ENCODE measurements around the gene RAB11FIP3.

RAB11FIP3 gene

DNA sequence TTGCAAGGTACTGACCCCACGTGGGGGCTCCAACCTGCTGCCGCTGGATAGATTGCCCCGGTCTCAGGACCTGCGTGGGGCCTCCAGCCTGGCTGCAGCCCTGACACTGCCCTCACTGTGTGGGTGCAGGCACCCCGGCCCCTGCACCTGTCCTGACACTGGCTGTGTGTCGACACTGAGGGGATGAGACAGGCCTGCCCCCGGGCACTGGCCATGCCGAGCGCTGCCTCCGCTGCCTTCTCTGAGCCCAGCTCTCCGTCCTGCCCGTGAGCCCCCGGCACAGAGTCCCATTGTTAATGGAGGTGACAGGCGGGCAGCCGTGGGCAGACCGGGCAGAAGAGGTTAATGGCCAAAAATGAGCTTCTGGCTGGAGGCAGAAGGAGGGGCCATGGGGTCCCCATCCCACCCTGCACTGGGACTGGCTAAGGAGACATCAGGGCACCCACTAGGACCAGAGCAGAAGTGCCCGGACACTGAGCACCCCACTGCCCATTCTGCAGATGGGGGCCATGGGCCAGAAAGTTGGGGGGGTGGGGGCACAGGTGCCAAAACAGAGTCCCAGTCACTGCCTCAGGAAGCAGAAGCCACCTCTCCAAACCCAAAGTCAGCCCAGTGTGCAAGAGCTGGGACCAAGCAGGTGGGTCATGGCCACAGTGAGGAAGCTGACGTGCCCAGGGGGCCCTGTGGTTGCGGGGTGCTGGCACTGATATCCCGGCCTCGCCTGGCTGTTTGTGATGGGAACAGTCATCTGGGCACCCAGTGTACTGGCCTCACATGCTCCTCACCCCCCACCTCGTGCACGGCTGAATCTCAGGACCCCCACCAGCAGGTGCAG, 132.2 kb downstream of the RAB11FIP3 start:
- DNase-seq: no peak

DNA sequence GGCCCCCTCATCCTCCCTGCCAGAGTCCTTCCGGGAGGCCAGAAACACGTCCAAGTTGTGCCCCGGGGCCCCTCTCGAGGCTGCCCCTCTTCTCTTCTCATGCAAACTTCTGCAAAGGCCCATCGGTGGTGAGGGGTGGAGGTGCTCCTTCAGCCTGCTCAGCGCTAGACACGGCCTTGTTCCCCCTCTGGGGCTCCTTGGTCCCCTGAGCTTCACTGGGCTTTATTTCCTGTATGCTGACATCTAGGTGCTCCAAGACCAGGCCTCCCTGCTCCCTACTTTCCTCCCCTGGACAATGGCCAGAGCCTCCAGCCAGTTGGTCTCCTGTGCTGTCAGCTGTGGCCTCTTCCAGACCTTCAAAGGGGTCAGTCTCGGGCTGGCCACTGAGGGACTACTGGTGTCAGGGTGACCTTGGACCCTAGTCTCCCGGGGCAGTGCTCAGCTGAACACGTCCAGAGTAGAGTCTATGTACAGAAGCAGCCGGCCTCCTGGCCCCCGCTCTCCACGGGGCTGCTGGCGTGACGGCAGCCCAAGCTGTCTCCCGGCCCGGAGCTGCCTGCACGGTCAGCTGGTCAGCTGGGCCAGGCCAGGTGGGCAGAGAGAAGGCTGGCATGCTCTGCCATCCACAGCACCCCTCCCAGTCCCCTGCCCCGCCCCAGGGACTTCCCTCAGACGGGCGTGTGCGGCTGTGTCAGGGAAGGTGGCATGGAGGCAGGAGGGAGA, 133.0 kb downstream of the RAB11FIP3 start:
- no peak for DNase-seq

DNA sequence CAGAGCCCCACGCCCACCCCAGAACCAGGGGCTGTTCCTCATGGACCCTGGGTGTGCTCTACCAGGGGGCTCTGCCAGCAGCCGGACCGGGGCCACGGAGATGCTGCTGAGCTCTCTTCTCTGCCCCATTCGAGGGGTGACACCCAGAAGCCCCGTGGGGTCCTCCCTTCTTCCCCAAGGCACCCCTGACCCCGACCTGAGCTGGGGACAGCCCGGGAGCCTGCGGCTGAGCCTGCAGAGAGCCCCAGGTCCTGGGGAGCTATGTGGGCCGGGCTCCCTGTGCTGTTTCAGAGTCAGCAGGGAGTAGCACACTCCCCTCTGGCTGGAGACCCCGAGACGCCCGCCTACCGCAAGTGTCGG, 133.6 kb downstream of the RAB11FIP3 start:
- DNase-seq: no peak

DNA sequence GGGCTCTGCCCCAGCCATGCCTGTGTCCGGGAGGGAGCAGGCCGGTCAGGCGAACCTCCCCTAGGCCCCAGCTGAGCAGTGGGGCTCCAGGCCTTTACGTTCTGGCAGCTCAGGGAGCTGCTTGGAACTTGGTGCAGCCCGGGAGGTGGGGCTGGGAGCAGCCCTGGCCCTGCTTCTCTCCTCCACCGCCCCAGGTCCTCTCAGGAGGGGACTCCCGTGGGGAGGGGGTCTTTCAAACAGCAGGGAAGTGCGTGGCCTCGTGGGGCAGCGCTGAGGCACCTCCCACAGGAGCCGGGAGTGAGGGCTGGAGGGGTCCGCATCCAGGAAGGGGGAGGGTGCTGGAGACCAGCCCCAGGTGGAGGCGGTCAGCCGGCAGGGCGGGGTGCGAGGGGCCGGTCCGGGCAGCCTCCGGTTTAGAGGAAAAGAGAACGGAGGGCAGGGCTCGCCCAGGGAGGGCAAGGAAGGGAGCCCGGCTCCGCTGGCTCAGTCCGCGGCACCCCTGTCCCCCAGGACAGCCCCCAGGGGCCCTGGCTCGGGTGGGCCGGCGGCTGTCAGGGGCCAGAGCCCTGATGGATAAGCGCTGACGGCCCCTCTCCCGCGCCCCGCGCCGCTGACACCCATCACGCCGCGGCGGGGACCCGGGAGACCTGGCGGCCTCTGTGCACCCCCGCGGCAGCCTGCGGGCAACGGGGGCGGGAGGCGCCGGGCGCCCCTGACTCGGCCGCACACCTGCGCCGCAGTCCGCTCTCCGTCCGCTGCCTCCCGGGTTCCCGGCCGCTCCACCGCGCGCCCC, 134.2 kb downstream of the RAB11FIP3 start:
- DNase-seq: no peak

DNA sequence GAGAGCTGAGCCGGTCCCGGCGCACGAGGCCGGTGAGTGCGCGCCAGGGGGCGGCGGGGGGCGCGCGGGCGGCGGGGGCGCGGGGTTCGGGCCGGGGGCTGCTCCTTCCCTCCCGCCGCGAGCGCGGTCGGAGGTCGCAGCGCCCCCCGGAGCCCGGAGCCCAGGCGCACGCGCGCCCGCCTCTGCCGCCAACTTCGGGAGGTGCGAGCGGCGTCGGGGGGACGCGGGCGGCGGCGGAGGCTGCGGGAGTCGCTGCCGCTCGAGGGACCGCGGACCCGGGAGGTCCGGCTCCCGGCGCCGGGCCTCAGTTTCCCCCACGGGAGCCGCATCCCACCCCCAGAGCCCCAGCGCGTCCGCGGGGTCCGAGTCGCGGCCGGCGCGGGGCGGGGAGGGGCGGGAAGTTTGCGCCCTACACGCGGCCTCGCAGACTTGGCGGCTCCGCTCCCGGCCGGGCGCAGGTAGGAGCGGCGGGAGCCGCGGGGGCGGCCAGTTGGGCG, 134.8 kb downstream of the RAB11FIP3 start, which contains the start of gene PRR35:
PRR35 (plus strand) TSS at position 191 of the 497 bp plus-strand sequence. CDS start 2,901 bp downstream, outside the sequence.
- no peak for DNase-seq

DNA sequence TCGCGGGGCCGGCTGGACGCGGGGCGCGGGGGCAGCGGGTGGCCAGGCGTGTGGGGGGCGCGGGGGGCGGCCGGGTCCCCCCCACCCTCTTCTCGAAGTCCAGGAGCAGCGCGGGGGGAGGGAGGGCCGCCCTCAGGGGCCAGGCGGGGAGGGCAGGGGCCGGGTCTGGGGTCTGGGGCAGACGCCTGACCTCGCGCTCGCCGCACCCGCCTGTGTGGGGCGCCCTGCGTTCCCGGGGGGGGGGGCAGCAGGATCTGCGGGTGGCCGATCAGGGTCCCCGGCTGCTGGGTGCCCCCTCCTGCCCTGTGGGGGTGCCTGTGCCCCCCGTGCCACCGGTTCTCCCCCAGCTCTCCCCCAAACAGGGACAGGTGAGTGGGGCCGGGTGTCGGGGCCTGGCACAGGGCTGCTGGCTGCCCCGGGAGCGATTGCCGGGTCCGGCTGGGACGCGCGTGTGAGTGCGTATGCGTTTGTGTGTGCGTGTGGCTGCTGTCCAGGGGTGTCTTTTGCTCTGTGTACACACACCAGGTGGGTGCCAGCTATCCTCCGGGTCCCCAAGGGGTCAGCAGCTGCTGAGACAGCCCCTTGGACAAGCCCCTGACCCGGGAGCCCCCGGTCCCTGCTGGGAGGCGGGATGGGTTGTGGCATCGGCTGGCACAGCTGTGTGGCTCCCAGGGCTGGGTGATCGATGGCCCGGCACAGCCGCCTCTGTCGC, 135.4 kb downstream of the RAB11FIP3 start:
- no peak for DNase-seq

DNA sequence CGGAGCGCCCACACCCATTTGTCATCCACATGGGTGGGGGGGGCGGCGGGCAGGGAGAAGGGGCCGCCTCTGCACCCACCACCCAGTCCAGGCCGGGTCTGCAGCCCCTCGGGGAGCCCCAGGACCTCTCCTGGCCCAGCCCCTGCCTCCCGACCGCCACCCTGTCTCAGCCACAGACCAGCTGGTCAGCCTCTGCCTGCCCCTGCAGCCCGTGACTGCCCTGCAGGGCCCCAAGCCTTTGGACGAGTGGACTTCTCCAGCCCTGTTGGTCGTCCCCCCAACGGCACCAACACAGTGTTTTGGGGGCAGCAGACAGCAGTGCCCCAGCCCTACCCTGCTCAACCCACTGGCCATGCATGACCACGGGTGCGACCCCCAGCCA, 136.0 kb downstream of the RAB11FIP3 start:
- DNase-seq: no peak

DNA sequence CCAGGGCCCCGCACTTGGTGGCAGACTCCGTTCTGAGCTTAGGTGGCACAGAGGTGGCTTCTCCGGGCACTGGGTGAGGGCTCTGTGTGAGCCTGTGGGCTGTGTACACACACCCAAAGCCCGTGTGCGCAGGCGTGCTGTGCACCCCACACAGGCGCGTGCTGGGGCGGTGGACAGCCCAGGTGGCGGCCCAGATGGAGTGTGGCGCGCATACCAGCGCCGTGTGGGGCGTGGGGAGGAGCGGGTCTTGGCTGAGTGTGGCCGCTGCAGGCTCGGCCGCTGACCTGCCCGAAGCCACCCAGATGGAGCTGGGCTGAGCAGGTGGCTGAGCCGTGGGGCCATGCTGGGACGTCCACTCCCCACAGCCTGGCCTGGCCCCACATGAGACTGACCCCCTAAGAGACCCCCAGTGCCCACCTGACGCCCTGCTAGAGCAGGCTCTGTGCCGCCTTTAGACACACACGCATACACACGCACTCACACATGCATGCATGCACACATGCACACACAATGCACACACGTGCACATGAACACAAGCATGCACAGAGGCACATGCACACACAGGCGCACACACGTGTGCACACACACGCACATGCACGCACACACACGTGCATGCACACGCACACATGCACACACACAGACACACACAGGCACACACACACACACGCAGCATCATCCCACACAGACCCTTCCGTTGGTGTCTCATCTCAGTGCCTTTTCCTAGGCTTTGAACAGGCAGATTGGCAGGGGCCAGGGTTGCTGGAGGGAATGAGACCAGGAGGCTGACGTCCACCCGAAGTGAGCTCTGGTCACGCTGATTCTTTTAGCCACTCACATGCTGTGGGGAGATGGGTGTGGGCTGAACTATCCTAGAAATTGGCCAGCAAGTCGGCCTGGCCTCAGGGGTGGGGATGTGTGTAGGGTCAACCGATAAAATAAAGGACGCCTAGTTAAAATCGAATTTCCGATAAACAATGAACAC, 136.8 kb downstream of the RAB11FIP3 start:
- no peak for DNase-seq

DNA sequence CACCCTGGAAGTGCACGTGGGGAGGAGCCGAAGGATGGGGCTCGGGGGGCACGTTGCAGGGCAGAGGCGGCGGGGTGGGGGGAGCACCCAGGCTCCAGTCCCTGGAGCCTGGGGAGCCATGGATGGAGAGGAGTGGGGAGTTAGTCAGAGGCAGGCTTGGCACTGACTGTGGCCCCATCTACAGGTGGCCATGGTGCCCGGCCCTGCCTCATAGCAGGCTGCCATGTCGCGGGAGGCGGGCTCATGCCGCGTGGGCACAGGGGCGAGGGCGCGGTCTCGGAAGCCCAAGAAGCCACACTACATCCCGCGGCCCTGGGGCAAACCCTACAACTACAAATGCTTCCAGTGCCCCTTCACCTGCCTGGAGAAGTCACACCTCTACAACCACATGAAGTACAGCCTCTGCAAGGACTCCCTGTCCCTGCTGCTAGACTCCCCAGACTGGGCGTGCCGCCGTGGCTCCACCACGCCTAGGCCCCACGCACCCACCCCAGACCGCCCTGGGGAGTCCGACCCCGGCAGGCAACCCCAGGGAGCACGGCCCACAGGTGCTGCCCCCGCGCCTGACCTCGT, 137.7 kb downstream of the RAB11FIP3 start:
- no peak for DNase-seq

DNA sequence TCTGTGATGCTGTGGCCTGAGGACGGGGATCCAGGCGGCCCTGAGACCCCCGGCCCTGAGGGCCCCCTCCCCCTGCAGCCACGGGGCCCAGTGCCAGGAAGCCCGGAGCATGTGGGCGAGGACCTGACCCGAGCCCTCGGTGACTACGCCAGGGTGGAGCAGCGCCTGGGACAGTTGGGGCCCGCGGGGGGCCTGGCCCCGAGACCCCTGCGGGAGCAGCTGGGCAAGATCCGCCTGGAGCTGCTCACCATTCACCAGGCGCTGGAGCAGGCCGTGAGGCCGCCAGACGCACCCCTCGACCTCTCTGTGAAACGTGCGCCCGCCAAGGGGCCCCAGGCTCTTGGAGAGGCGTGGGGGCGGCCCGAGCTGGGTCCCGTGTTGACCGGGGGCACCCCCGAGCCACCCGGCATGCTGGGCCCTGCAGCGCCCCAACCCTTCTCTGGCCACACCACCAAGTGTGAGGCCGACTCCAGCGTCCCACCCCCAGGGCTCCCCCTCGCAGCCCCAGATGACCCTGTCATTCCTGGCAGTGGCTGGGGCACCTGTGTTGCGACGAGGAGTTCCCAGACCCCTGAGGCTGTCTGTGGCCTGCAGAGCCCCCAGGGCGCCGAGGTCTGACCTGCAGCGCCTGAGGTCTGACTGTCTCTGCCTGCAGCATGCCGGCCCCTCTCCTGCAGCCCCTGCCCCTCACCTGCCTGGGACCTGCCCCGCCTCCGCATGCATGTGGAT, 139.4 kb downstream of the RAB11FIP3 start:
- DNase-seq: no peak

DNA sequence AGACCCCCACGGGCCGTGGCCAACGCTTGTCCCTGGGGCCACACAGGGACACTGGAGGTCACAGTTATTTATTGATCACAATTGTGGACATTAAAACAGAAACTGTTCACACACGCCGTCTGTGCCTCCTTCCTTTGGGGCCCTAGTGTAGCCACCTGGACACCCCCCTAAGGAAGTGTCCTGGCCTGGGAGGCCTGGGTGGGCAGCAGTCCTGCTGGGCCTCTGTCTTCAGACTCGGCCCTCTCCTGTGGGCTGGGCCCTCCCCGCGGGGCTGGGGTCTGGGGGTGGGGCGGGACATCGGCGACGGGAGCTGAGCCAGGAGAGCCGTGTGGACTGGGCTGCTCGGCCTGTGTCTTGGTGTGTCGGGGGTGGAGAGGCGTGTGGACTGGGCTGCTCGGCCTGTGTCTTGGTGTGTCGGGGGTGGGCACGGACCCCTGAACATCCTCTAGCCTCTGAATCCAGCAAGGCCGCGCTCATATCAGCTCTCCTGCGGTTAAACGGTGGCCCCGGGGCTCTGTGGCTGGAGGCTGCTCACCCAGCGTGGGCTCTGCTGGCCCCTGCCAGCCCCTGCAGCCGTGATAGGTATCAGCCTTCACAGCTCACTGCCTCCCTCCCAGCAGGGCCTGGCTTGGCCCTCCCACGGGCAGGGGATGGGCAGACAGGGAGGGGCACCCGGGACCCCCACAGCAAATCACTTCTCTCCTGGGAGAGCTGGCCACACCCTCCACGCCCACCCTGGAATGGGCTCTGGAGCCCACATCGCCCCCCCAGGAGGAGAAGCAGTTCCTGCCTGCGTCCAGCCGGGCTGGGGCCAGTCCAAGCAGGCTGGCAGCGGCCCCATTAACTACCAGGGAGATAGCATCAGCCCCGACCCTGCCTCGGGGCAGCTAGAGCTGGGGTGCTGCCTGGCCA, 140.2 kb downstream of the RAB11FIP3 start:
- no peak for DNase-seq

DNA sequence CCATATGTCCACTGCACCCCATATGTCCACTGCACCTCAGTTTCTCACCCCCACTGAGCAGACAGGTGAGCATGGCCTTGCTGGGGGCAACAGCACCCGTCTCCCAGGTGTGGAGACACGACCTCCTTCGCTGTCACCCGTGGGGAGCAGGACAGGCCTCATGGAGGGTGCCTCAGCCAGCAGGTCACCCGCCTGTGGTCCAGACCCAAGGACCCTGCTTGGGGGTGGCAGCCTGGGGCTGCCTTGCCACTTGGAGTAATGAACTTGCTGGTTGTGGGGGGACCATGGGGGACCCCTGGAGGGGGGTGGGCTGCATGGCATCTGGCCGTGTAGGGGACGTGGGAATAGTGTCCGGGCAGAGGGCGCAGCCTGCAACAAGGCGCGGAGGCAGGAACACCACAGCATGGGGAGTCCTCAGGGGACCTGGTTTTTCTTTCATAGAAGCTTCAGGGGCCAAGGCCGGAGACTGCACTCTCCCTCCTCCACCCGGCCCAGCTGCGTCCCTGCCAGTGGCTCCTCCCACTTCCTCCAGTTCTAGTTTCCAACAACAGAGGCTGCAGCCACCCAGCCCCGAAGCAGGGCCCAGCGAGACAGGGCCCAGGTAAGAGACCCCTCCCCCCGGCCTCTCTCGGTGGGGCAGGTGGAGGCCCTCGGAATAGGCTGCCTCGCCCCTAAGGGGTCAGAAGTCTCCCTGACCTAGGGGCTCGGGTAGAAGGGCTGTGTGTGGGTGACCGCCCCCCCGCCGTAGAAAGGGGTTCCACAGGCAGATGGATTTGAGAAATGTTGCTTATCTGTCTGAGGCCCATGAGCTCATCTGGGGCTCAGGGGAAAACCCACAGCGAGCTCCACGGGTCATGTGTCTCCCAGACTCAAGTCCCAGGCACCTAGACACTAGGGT, 141.3 kb downstream of the RAB11FIP3 start, which contains the start of gene NHLRC4:
NHLRC4 (plus strand) TSS at position 531 of the 898 bp plus-strand sequence. CDS start 1,043 bp downstream, outside the sequence.
- DNase-seq: peak; percentile 50

DNA sequence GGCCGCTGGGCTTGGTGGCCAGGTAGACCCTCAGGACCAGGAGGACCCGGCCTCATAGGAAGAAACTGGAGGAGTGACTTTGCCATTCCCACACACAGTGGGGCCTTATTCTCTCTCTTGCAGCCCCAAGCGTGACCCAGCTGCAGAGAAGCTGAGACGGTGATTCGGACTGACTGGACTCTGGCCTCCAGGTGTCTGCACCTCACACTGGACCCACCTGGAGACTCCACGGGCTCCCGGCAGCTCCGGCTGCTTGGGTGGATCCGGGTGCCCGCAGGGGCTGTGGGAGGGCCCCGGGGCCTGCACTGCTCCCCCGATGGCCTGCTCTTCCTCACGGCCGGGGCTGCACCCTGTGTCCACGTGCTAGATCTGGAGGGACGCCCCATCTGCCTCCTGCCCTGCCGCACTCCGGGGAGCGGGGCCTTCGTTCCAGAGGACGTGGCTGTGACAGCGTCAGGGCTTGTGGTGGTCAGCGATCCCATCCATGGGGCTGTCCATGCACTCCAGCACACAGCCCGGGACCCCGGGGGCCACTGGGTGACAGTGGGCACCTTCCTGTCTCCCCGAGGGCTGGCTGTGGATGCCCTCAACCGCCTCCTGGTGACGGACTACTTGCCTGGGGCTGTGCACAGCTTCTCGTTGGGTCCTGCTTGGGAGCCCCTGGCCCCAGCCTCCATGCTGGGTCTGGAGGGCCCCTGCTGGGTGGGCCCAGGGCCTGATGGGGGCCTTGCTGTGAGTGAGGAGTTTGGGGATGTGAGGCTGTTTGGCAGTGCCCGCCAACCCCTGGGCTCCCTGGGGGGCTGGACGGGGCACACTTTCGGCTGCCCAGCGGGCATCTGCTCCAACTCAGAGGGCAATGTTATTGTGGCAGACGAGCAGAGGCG, 142.2 kb downstream of the RAB11FIP3 start:
- DNase-seq: no peak

DNA sequence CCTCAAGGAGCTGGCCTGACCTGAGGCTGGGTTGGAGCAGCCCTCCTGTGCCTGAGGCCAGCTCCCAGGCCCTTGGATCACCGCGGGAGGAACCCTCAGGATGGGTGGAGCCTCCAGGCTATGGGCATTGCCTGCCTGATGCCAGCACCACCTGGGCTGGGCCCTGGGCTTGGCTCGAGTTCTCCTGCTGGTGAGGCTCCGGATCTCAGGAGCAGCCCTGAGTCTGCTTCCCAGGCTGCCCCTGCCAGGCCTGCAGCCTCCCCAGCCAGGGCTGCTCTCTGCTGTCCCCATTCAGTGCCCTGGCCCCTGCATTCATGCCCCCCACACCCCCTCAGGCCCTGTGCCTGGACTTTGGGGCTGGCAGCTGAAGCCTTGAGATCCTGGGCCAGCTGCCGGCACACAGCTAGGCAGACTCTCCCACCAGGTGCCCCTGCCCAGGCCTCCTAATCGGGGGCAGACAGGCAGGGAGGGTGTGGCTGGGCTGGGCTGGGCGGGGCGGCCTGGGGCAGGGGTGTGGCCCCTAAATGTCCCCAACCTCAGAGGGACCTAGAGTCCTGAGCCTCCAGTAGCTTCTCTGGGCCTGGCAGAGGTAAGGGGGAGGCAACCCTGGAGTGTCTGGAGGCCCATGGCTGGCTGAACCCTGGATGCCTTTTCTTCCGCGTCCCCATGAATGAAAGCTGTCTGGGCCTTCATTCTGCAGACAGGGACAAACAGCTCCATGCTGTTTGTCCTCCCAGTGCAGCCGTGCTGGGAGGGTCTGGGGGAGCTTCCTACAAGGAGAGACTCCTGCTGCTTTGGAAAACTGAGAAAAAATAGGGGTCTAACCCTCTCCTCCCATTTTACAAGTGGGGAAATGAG, 143.2 kb downstream of the RAB11FIP3 start:
- DNase-seq: no peak

DNA sequence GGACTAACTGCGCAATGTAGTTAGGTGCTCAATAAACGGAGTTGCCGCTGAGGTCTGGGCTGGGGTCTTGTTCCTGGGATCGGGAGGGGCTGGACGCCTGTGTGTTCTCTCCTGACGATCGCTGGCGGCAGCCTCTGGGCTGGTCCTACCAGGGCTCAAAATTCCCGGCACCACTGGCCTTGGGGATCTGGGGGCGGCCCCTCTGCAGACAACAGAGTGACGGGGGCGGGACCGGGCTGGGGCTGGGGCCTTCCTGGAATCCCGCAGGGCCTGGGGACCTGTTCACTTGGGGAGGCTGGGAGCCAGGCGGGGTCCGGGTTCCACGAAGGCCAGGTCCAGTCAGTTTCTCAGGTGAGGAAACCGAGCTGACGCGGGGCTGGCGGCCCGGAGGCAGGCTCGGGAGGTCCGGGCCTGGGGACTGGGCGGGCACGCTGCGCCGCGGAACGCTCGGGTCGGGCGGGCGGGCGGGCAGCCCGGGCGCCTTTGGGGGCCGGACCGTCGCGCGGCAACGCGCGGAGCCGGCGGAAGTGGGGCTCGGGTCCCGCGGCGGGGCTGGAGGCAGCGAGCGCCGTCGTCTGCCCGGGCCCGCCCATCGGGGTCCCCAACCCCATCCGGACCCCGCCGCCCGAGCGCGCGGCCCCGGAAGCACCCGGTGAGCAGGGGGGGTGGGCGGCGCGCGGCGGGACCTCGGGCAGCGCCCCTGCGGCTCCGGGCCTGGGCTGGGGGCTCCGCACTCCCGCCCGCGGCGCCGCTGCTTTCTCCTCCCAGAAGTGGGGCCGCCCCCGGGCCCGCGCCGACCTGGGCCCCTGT, 144.2 kb downstream of the RAB11FIP3 start, which contains the start of gene PIGQ:
PIGQ (plus strand) TSS at position 524 of the 810 bp plus-strand sequence. CDS start 4,107 bp downstream, outside the sequence.
- peak; percentile 60 for DNase-seq

Measured in CD4-positive, alpha-beta T cell treated with Interferon gamma for 1 hour (primary cell).